Stimulated activated naive CD8-positive, alpha-beta T cell treated with anti-CD3 and anti-CD28 coated beads, Interleukin-15, Interleukin-2, amounts not matched to agents 100 U/mL and 50 U/mL, for 24 hours (primary cell): ENCODE results near the gene MOV10L1.
"Not testable (repeated sequence)": the region's sequence is repeated elsewhere in the genome, so short reads cannot be mapped to it uniquely, and the experiment has no call there.

Experiments
- ATAC-seq: fragments of 150-1000 bp; cut with Tn5 transposase; one replicate; pipeline ENCODE4 v1.10.0; 2021
- DNase-seq: peaks from one replicate; pipeline ENCODE4 v3.0.0; 2021

The MOV10L1 gene

DNA sequence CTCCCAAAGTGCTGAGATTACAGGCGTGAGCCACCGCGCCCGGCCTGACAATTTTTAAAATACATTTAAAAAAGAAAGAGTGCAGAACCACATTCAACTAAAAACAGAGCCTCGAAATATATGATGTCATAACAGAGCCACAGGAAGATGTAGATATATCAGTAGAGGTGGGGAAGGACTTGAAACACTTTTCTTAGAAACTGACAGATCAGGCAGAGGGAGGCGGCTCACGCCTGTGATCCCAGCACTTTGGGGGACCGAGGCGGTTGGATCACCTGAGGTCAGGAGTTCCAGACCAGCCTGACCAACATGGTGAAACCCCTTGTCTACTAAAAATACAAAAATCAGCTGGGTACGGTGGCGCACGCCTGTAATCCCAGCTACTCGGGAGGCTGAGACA is 11.6 kb upstream of the MOV10L1 start:
- ATAC-seq (no peak), DNase-seq (no peak)

DNA sequence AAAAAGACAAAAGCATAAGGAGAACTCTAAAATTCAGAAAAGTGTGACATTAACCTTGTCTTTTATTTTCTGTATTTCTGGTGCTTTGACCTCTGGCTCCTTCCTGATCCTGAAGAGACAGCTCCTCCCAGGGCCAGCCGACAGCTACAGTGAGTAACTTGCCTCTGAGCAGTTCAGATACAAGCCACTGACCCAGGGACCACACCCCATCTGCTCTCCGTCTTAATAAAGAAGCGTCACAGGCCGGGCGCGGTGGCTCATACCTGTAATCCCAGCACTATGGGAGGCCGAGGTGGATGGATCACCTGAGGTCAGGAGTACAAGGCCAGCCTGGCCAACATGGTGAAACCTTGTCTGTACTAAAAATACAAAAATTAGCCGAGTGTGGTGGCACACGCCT is 11.0 kb upstream of the MOV10L1 start:
- no peak for ATAC-seq
- no peak for DNase-seq

DNA sequence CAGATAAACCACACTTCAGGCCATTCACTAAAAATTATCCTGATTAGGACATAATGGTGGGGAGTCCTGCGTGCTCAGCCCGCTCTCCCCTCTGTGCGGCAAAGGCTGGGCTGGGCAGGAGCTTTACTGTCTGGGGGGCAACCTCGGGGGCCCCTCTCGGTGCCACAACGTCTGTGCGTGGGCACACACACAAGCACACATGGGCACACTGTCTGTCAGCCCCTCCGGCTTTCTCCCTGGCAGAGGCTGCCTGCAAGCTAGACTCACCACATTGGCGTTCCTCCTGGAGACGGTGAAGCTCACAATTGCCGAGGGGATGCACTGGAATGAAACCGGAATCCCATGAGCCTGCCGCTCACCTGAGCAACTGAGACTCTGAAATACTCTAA is 9.7 kb upstream of the MOV10L1 start:
- DNase-seq (no peak), ATAC-seq (no peak)

DNA sequence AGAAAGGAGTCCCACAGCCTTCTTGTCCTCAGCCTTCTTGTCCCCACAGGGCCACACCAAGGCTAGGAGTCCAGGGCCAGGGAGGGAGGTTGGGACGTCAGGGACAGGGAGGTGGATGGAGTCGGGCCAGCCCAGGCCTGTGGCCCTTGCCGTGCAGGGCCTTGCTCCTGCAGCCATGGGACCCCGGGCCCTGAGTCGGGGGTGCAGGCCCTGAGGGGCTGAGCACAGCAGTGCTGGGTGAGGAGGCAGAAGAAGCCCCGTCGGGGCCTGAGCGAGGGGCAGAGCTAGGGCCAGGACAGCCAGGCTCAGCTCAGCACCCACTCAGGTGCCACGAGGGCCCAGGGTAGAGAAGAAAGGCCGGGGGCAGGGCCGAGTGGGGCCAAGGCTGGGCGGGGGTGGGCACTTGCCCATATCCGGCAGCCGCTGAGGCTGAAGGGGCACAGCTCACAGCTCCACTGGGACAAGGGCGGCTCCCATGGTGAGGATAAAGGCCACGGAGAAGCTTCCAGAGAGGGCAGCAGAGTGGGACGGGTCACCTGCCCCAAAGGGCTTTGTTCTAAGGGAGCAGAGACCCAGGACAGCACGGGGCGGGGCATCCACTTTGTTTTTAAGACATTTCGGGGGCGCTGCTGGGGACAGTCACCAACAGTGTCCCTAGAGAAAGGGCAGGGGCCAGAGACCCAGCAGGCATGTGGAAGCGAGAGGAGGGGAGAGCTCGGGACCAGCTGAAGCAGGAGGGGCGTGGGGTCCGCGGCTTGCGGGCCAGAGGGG is 8.2 kb upstream of the MOV10L1 start:
- DNase-seq (no peak), ATAC-seq (no peak)

DNA sequence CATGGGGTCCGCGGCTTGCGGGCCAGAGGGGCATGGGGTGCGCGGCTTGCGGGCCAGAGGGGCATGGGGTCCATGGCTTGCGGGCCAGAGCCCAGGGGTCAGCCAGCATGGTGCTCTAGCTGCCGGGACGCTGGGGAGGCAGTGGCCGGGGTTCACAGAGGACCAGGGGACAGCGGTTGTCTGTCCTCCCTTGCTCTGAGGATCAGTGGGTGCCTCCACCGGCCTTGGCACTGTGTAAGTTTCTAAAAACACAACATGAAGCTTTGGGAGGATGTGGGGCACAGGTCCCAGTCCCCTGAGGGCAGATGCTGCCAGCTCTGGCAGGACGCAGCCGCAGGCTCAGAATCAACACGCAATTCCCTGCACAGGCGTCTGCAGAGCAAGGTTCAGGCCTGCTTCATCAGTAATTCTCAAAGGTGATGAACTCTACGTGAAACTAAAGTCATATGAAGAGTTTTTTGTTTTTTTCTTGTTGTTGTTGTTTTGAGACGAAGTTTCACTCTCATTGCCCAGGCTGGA is 7.5 kb upstream of the MOV10L1 start:
- ATAC-seq (no peak), DNase-seq (no peak)

DNA sequence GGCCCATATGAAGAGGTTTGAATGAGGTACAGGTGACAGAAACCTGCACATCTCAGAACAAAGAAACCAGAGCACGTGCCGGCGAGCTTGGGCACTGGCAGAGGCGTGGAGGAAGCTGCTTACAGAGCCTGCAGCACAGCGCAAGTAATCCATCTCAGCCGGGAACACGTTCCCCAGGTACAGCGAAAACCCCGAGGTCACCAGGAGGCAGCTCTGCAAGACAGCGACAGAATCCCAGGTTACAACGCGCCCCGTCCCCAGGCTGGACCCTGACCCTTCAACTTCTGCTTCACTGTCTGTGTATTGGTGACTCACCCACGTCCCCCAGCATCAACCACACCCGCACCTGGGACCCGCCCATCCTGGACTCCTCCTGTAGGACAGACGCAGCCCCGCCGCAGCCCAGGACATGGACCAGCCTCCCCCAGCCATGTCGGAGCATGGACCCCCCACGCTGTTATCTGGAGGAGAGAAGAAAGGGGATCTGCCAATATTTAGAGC is 6.8 kb upstream of the MOV10L1 start:
- ATAC-seq, result no peak
- no peak for DNase-seq

DNA sequence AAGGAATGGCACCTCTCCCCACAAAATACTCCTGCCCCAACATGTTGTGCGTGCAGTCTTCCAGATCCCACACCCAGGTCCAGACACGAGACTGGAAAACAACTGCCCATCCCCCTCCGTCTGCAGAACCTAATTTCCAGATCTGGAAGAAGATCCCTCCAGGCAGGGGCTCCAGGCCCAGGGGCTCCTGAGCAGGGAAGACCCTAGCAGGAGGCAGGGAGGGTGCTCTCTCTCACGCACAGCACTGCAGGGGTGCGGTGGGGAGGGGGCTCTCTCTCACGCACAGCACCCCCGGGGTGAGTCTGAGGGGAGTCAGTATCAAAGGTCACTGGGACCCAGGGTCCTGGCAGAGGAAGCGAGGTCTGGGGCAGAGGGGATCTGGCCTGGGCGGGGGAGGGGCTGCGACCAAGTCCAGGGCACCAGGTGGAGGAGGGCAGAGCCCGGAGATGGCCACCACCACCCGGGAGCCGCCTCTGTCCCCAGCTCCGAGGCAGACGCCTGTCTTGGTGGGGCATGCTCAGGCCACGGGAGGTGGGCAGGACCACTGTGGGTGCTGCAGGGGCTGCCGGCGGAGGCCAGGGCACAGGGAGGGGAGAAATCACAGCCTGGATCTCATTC is 6.2 kb upstream of the MOV10L1 start:
- DNase-seq (no peak), ATAC-seq (no peak)

DNA sequence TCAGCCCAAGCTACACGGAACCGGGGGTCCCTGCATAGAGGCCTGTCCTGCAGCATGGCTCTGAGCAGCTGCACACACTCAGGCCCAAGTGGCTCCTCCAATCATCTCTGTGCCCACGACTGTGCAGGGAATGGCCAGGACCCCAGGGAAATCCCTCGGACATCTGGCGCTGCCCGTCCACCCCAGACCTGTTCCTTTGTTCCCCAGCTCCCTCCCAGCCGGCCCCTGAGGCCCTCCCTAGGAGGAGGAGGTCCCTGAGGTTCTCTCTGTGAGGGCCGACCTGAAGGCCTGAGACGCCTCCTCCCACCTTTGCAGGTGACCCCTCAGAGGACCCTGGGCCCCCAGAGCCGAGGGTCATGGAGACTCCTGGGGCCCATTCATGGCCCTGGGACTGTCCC is 5.7 kb upstream of the MOV10L1 start:
- ATAC-seq, result no peak
- DNase-seq, result no peak

DNA sequence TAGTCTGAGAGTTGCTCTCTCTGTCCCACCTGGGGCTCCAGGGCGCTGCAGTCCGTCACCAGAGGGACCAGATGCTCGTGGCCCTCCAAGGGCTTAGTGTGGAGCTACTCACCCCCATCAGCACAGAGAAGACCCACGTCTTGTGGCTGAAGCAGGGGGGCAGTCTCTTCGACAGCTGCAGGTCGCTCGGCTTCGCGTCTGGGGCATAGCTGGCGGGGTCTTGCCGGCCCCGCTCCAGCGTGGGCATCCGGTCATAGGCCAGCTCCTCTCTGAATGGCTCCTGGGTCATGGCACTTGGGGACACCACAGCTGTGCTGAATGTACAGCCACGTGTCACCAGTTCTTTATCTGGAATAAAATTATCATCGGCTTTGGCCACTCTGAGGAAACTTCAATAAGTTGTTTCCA is 5.2 kb upstream of the MOV10L1 start:
- ATAC-seq, result no peak

DNA sequence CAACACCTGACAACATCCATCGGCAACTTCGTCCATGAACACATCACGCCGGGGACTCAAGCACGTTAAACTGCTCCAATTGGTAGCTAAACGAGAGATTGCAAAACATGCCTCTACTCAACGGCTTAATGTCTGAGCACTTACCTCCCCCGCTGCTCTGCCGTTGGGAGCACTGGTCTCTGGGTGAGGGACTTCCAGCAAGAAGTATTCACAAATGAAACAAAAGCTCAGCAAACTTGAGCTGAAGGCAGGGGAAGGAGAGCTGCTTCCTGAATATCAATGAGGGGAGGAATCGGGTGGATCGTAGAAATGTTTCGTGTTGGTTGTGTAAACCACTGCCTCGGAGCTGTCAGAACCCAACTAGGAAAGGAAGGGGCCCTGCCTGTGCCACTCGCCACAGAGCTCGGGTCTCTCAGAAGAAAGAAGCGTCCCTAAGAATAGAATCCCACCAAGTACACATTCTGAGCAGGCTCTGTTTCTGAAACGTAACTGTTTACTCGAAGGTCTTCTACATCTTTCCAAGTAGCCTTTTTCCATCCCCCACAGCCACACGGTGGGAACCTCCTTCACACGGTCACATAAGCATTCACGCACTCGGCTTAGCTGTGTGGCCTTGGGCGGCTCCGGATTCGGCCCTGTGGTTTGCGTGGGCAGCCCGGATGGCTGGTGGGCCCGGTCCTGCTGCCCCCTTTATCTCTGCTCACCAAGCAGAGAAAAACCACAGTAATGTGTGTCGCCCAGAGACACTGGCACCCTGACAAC is 4.4 kb upstream of the MOV10L1 start, which contains the start of gene MLC1:
MLC1 (minus strand) TSS at position 216 of the 762 bp plus-strand sequence. CDS start 524 bp downstream, outside the sequence.
- ATAC-seq, result no peak
- DNase-seq, result peak; percentile 56

More for the DNA sequence above, 5.2 kb upstream of the MOV10L1 start:
- DNase-seq, result no peak

DNA sequence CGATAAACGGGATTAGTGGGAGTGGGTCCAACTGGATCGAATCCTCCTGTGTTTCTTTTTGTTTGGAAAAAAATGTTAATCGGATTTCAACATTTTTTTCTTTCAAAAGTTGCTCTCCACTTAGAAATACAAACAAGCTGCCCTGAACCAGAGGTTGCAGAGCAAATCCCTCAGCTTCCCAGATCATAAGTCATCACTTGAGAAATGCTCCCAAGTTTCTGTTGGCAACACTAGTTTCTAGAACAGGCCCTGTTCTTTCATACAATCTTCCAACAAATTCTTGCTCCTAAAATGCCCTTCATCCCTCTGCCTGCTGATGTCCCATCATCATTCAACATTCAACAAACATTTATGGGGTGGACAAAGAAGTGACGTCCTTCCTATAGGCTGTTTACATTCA is 3.3 kb upstream of the MOV10L1 start:
- ATAC-seq (no peak), DNase-seq (no peak)

DNA sequence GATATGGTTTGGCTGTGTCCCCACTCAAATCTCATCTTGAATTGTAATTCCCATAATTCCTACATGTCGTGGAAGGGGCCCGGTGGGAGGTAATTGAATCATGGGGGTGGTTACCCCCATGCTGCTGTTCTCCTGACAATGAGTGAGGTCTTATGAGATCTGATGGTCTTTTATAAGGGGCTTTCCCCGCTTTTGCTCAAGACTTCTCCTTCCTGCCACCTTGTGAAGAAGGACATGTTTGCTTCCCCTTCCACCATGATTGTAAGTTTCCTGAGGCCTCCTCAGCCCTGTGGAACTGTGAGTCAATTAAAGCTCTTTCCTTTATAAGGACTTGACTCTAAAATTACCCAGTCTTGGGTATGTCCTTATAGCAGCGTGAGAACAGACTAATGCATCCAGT is 2.8 kb upstream of the MOV10L1 start:
- not testable (repeated sequence) for ATAC-seq, DNase-seq

DNA sequence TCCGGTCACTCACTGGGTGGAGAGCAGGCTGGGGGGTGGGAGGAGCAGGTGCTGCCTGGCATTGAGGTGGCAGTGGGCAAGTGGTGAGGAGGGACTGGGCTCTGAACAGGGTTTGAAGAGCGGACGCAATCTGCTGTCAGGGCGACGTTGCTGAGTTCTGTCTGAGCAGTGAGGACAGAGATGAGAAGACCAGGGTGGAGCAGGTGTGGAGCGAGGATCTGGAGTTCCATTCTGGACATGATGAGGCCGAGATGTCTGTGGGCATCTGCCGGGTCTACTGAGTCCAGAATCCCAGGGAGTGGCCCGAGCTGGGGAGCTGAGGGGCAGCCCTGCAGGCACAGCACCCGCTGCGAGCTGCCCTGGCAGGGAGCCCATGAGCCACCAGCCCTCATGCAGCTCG is 2.2 kb upstream of the MOV10L1 start:
- DNase-seq, result no peak
- no peak for ATAC-seq

DNA sequence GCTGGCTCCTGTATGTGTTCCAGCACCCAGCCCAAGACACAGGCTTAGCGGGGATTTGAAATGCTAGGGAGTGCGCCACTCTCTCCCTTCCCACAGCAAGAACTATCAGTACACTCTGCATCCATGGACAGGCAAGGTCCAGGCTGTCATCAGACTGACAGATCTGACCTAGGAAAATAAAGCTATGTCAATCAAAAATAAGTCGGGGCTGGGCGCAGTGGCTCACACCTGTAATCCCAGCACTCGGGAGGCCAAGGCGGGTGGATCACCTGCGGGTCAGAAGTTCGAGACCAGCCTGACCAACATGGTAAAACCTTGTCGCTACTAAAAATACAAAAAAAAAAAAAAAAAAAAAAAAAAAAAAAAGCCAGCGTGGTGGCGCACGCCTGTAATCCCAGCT is 1.7 kb upstream of the MOV10L1 start:
- DNase-seq (no peak), ATAC-seq (no peak)

DNA sequence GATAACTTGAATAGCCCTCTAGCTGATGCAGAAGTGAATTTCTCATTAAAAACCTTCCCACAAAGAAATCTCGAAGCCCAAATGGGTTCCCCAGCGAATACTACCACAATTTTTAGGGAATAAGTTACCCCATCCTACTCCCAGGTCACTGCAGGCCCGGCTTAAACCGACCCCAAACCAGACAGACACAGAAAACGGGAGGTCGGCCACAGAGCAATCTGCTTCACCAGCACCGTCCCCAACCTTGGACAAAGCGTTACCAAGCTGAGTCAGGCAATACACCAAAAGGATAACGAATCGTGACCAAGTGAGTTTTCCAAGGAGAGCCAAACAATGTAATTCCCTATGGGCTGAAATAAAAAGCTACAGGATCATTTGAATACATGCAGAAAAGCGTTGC is 575 bp upstream of the MOV10L1 start:
- no peak for ATAC-seq

DNA sequence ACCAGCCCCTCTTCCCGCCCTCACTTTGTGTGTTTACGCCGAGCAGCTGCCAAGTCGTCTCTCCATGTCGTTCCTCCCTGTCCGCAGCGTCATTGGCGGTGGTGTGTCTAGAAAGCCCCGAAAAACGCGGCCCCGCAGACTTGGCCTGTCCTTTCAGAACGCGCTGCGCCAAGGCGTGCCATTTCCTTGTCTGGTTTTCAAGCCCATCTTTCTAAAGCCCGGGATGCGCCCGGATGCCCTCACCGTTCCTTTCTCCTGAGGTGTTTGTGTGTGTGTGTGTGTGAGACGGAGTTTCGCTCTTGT is 557 bp downstream of the MOV10L1 start:
- DNase-seq (no peak), ATAC-seq (no peak)

More for the DNA sequence above, 575 bp upstream of the MOV10L1 start:
- DNase-seq, result no peak

DNA sequence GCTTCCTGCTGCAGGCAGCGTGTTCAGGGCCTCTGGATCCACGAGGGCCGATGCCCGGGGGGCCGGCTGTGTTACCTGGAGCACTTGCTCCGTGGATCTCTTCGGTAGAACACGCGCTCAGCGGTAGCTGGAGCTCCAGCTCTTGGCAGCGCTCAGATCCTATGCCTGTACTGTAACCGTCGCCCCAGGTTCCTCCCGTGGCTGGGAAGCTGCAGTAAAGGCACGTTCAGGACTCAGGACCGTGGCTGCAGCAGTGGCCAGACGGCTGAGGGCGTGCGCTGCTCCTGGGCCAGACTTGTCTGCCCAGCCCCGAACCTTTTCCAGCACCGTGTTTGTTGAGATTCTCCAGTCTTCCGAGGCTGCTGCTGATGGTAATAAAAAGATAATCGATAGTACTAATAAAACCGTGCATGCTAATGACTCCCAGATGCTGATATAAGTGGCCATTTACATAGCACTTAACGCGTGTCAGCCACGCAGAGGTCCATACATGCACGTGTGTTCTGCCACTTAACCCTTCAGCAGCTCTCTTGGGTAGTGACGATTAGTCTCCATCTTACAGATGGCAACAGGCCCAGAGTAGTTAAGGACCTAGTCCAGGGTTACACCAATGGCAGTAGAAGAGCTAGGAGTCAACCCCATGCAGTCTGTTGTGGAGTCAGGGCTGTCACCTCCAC is 1.4 kb downstream of the MOV10L1 start:
- ATAC-seq, result no peak
- DNase-seq, result no peak

DNA sequence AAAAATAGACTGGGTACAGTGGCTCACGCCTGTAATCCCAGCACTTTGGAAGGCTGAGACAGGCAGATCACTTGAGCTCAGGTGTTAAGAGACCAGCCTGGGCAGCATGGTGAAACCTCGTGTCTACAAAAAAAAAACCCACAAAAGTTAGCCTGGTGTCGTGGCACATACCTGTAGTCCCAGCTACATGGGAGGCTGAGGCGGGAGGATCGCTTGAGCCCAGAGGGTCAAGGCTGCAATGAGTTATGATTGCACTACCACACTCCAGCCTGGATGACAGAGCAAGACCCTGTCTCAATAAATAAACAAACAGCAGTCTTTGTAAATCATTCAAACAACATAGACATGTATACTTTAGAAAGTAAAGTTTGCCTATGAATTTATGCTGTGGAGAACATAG is 2.5 kb downstream of the MOV10L1 start:
- no peak for DNase-seq
- ATAC-seq, result no peak

DNA sequence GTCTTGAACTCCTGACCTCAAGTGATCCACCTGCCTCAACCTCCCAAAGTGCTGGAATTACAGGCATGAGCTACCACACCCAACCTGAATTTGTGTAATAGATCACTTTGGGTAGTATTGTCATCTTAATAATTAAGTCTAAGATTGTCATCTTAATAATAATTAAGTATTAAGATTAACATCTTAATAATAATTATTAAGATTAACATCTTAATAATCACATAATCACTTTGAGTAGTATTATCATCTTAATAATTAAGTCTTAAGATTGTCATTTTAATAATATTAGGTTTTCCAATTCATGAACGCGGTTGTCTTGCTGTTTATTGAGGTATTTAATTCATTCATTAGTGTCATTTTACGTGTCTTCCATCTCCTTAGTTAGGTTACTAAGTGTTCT is 8.2 kb downstream of the MOV10L1 start:
- DNase-seq, result no peak
- no peak for ATAC-seq

DNA sequence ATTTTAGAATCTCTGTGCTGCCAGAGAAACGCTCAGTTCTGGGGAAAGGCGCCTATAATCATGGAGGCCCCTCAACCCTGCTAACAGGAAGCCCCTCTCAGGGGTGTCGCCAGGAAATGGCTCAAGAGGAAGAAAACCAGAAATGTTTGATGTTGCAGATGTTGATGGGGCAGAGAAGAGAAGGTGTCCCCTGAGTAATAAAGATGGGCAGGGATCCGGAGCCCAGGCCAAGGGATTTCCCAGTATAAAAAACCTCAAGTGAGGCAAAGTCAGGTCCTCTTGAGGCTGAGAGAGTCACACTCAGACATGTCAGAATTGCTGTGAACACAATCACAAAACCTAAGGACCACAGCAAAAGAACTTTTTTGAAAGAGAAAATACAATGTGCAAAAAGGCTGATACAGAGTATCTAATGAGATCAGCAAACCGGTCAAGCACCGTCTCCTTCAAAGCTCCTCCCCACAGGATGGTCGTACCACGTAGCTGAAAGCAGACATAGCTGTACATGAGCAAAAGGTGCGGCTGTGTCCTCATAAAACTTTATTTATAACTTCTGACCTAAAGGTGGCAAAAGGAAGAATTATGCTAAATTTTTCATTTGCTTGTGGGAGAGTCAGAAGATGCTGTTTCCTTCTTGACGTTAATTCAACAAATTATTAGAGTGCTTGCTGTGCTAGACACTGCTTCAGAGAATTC is 12.2 kb downstream of the MOV10L1 start:
- DNase-seq, result no peak
- no peak for ATAC-seq

DNA sequence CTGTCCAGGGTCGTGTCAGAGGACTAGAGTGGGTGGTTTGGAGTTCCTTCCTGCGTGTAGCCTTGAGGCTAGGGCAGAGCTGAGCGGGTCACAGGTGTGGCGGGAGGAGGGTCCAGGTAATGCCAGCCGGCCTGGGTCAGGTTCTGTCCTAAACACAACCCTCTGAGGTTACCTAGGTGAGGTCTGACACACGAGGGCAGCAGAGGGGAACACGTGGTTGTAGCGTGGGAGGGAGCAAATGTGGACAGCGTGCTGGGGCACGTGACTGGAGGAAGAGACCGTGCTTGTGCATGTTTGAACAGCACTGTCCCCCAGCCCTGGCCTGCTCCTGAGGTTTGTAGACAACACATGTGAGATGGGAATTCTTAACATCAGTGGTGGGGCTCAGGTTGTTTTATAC is 13.1 kb downstream of the MOV10L1 start:
- ATAC-seq, result no peak
- no peak for DNase-seq

DNA sequence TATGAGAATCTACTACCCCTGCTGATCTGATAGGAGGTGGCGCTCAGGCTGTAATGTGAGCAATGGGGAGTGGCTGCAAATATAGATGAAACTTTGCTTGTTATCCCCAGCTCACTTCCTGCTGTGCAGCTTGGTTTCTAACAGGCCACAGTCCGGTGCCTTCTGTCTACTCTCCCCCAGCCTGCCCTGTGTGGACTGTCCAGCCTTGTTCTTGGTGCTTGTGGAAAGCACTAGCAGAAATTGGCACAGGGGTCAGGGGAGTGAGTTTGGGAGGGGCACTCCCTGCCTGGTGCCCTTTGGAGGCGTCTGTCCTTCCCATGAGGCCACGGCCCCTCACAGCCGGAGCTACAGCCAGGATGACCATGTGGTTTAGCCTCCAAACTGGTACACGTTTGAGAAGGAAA is 14.3 kb downstream of the MOV10L1 start:
- no peak for ATAC-seq
- no peak for DNase-seq
